ENCODE results near the gene CPED1.
"Not testable (repeated sequence)": the region's sequence is repeated elsewhere in the genome, so short reads cannot be mapped to it uniquely, and the experiment has no call there.

DNA sequence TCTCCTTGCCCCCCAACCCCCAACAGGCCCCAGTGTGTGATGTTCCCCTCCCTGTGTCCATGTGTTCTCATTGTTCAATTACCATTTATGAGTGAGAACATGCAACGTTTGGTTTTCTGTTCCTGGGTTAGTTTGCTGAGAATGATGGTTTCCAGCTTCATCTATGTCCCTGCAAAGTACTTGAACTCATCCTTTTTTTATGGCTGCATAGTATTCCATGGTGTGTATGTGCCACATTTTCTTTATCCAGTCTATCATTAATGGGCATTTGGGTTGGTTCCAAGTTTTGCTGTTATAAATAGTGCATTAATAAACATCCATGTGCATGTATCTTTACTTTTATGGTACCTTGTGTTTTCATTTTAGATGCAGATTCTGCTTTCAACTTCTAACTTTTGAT, 136.9 kb downstream of the CPED1 start:
- TF ChIP-seq, protein P1, sequence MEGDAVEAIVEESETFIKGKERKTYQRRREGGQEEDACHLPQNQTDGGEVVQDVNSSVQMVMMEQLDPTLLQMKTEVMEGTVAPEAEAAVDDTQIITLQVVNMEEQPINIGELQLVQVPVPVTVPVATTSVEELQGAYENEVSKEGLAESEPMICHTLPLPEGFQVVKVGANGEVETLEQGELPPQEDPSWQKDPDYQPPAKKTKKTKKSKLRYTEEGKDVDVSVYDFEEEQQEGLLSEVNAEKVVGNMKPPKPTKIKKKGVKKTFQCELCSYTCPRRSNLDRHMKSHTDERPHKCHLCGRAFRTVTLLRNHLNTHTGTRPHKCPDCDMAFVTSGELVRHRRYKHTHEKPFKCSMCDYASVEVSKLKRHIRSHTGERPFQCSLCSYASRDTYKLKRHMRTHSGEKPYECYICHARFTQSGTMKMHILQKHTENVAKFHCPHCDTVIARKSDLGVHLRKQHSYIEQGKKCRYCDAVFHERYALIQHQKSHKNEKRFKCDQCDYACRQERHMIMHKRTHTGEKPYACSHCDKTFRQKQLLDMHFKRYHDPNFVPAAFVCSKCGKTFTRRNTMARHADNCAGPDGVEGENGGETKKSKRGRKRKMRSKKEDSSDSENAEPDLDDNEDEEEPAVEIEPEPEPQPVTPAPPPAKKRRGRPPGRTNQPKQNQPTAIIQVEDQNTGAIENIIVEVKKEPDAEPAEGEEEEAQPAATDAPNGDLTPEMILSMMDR (IDR thresholded peaks at IDR 0.05): not testable (repeated sequence)
- not testable (repeated sequence) for TF ChIP-seq POLR2AphosphoS5 (IDR thresholded peaks at IDR 0.05; ENCODE audit: low read depth, low read length); REST (IDR thresholded peaks at IDR 0.05; ENCODE audit: insufficient read depth in 1 of 2, low read depth in 2 of 2, low read length in 1 of 2); SIN3A (IDR thresholded peaks at IDR 0.05; ENCODE audit: borderline replicate concordance, insufficient read depth, low read depth, low read length); TCF7L2 (IDR thresholded peaks at IDR 0.05; ENCODE audit: low read depth, low read length)
